SK-N-SH (cell line): Measurements from ENCODE around the gene CAPSL. TPM values are rescaled to one million over a fixed set of nuclear protein-coding genes. Genes with fewer than 3 reads are reported as not detected.

ENCODE experiments used
- CTCF ChIA-PET: fragments of 300-600, 350-600 bp; formaldehyde crosslinking; extraction: SDS; loops from one replicate; lab custom pipeline; 2021; lab: Yijun Ruan, JAX
- POLR2A ChIA-PET: fragments of 350-600 bp; sonication (Branson Sonifier 250); formaldehyde crosslinking; extraction: SDS; loops from one replicate; lab custom pipeline; 2020; ENCODE audit warnings: antibody characterized with exemption, inconsistent platforms; lab: Yijun Ruan, JAX
- DNase-seq: peaks from one replicate; pipeline ENCODE4 v3.0.0; 2012
- H2AFZ ChIP-seq: fragments of 200-600 bp; sonication (generic); 2 replicates; pipeline ENCODE4 v1.8.1; 2016; ENCODE audit warnings: antibody characterized with exemption, mild to moderate bottlenecking, low read depth
- H3F3A ChIP-seq: fragments of 200-600 bp; sonication (generic); replicated peaks from 2 replicates; pipeline ENCODE3; 2016; ENCODE audit warnings: antibody characterized with exemption, mild to moderate bottlenecking; ENCODE audit not compliant: insufficient read depth
- H3K27ac ChIP-seq, 2 experiments: fragments of 200-500 bp in 1 of 2; fragments of 200-600 bp in 1 of 2; sonication (Bioruptor generic) in 1 of 2; sonication (generic), shearing (Covaris generic) in 1 of 2; 2 replicates each; pipeline versions ENCODE4 v1.5.1 to v1.6.1; 2014 to 2016; ENCODE audit warnings: low read depth in 2 of 2, inconsistent platforms in 1 of 2, low read length in 1 of 2, mild to moderate bottlenecking in 1 of 2, mixed read lengths in 1 of 2
- H3K27me3 ChIP-seq: fragments of 200-600 bp; sonication (generic), shearing (Covaris generic); 2 replicates; pipeline ENCODE4 v1.6.1; 2016; ENCODE audit warnings: mixed run types; ENCODE audit not compliant: insufficient read depth
- H3K36me3 ChIP-seq, 2 experiments: fragments of 200-500 bp in 1 of 2; fragments of 200-600 bp in 1 of 2; sonication (Bioruptor generic) in 1 of 2; sonication (generic) in 1 of 2; replicated peaks in 1 of 2; 2 replicates each; pipeline versions ENCODE3 to v1.5.1; 2014 to 2016; ENCODE audit warnings: low read length in 1 of 2, mild to moderate bottlenecking in 1 of 2; ENCODE audit not compliant: insufficient read depth in 2 of 2, control insufficient read depth in 1 of 2
- H3K4me1 ChIP-seq, 2 experiments: fragments of 200-500 bp in 1 of 2; fragments of 200-600 bp in 1 of 2; sonication (Bioruptor generic) in 1 of 2; sonication (generic), shearing (Covaris generic) in 1 of 2; 2 replicates each; pipeline versions ENCODE4 v1.5.1 to v1.6.1; 2014 to 2016; ENCODE audit warnings: low read depth in 1 of 2, low read length in 1 of 2, mixed run types in 1 of 2; ENCODE audit not compliant: insufficient read depth in 2 of 2, control insufficient read depth in 1 of 2
- H3K4me2 ChIP-seq: fragments of 200-600 bp; sonication (generic), shearing (Covaris generic); 2 replicates; pipeline ENCODE4 v1.6.1; 2017; ENCODE audit warnings: mixed run types
- H3K4me3 ChIP-seq, 2 experiments: fragments of 200-500 bp in 1 of 2; fragments of 200-600 bp in 1 of 2; sonication (Bioruptor generic) in 1 of 2; sonication (generic), shearing (Covaris generic) in 1 of 2; 2 replicates each; pipeline versions ENCODE4 v1.5.1 to v1.8.1; 2014 to 2016; ENCODE audit warnings: low read depth in 2 of 2, inconsistent platforms in 1 of 2, low read length in 1 of 2, mild to moderate bottlenecking in 1 of 2, mixed read lengths in 1 of 2, moderate library complexity in 1 of 2
- H3K79me2 ChIP-seq: fragments of 200-600 bp; sonication (generic); 2 replicates; pipeline ENCODE4 v1.8.1; 2017; ENCODE audit warnings: mild to moderate bottlenecking; ENCODE audit not compliant: insufficient read depth
- H3K9ac ChIP-seq: fragments of 200-600 bp; sonication (generic); 2 replicates; pipeline ENCODE4 v1.6.1; 2017; ENCODE audit warnings: mixed run types
- H3K9me2 ChIP-seq: fragments of 200-600 bp; sonication (generic); 2 replicates; pipeline ENCODE4 v1.6.1; 2017; ENCODE audit warnings: mixed run types
- H3K9me3 ChIP-seq: fragments of 200-600 bp; sonication (generic); 2 replicates; pipeline ENCODE4 v1.6.1; 2017; ENCODE audit warnings: mixed run types, mild to moderate bottlenecking, moderate library complexity
- H4K20me1 ChIP-seq: fragments of 200-600 bp; sonication (generic); 2 replicates; pipeline ENCODE4 v1.6.1; 2017; ENCODE audit warnings: mild to moderate bottlenecking, mixed run types; ENCODE audit not compliant: insufficient read depth
- ELF1 ChIP-seq: IDR thresholded peaks from 2 replicates; pipeline ENCODE4 v1.4.0; 2012
- FOXJ3 ChIP-seq: sonication (generic); formaldehyde crosslinking; IDR thresholded peaks from 2 replicates; pipeline ENCODE4 v1.5.1; 2020; ENCODE audit warnings: mild to moderate bottlenecking, missing genetic modification reagents
- GATA2 ChIP-seq: sonication (generic); formaldehyde crosslinking; IDR thresholded peaks from 2 replicates; pipeline ENCODE4 v1.5.0; 2020; ENCODE audit warnings: mild to moderate bottlenecking, missing genetic modification reagents
- JUND ChIP-seq: IDR thresholded peaks from 2 replicates; pipeline ENCODE4 v1.4.0; 2012
- MEF2A ChIP-seq: IDR thresholded peaks from 2 replicates; pipeline ENCODE4 v1.4.0; 2012; ENCODE audit warnings: low read depth, borderline replicate concordance
- RAD21 ChIP-seq: IDR thresholded peaks from 2 replicates; pipeline ENCODE4 v1.6.1; 2012; ENCODE audit warnings: mild to moderate bottlenecking, low read length
- RCOR1 ChIP-seq: fragments of 150-350 bp; IDR thresholded peaks from 2 replicates; pipeline ENCODE4 v1.6.1; 2017; ENCODE audit warnings: antibody characterized with exemption, low read length
- RFX5 ChIP-seq: IDR thresholded peaks from 2 replicates; pipeline ENCODE4 v1.6.1; 2012; ENCODE audit warnings: mild to moderate bottlenecking, improper control_type of control experiment, low read length
- SMC3 ChIP-seq: IDR thresholded peaks from 2 replicates; pipeline ENCODE4 v1.6.1; 2012; ENCODE audit warnings: low read depth, low read length, improper control_type of control experiment
- WGBS: methylation state at CpG from one replicate; pipeline ENCODE4 v1.1.6; 2017; ENCODE audit warnings: low lambda C conversion rate; 5-methylcytosine and 5-hydroxymethylcytosine counted together
- polyA plus RNA-seq, 3 experiments: library from polyadenylated mRNA; depleted of rRNA; stranded (reverse); fragments of >200 nt; gene quantifications; 2 replicates each; pipeline ENCODE4 v1.2.3, GENCODE V29; 2012
- TF ChIP-seq, protein P1 (sequence below): IDR thresholded peaks from 2 replicates; pipeline ENCODE4 v1.4.0; 2012; ENCODE audit warnings: low read depth, borderline replicate concordance
- TF ChIP-seq, protein P2 (sequence below): IDR thresholded peaks from 2 replicates; pipeline ENCODE4 v1.6.1; 2012; ENCODE audit warnings: mild to moderate bottlenecking, low read depth, low read length, moderate library complexity
- TF ChIP-seq, protein P3 (sequence below): fragments of 150-350 bp; IDR thresholded peaks from 2 replicates; pipeline ENCODE4 v1.6.1; 2016; ENCODE audit warnings: mild to moderate bottlenecking, low read depth, low read length
- TF ChIP-seq, protein P4 (sequence below): IDR thresholded peaks from 2 replicates; pipeline ENCODE4; 2012
- TF ChIP-seq, protein P5 (sequence below): fragments of 150-350 bp; IDR thresholded peaks from 2 replicates; pipeline ENCODE4 v1.6.1; 2017; ENCODE audit warnings: antibody characterized with exemption, low read length, low read depth, borderline replicate concordance

Gene CAPSL
- polyA plus RNA-seq, 1 of the 3 experiments (the other 2 are of a cell fraction): 0.23 TPM

DNA sequence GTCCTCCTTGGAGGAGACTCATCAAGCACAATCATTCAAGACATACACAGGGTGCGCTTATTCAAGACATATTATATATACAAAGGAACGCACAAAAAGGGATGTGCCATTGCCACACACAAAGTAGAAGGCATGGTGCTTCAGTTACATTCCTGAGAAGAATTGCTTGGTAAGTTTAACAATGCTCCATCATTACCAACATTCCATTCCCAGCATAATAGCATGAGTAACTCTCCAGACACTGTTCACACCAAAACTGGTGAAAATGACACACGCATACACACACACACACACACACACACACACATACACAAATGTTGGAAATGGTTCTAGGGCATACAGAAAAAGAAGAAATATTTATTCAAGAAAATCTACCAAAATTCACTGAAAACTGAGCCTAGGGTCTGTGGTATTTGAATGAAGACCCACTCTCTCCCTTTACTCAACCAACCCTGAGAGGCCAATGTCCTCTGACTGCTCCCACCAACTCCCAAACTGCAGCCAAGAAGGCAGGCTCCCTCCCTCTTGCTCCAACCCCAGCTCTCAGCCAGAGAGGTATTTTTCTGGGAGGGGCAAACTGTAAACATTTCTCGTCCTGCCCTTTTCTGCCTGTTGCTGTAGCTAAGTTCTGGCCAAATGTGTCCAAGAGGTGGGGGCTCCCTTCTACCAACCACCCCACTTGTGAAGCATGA lies 32.9 kb upstream of the CAPSL start:
- H3K4me3 ChIP-seq: no peak overlapping the region
- CTCF ChIA-PET: no interaction called here
- no peak overlapping the region for H3K27ac ChIP-seq
- no peak overlapping the region for H2AFZ ChIP-seq
- H3K4me1 ChIP-seq: no peaks in the 10 kb centered on the region
- H3F3A ChIP-seq: no peaks in the 10 kb centered on the region
- POLR2A ChIA-PET: no interaction called here
- H3K27me3 ChIP-seq: no peaks in the 10 kb centered on the region
- no peaks in the 10 kb centered on the region for H3K79me2 ChIP-seq
- no peaks in the 10 kb centered on the region for H3K9me2 ChIP-seq
- DNase-seq: no peak
- H3K9ac ChIP-seq: no peak overlapping the region
- no peaks in the 10 kb centered on the region for H3K36me3 ChIP-seq
- H3K9me3 ChIP-seq: no peaks in the 10 kb centered on the region
- H4K20me1 ChIP-seq: no peaks in the 10 kb centered on the region
- 48% methylated on average over 4 of the region's 4 CpGs for WGBS
- H3K4me2 ChIP-seq: no peak overlapping the region
- TF ChIP-seq MEF2A (no peak), RCOR1 (no peak), RFX5 (no peak), FOXJ3 (no peak), JUND (no peak), GATA2 (CRISPR knock-in tag) (no peak), SMC3 (no peak), RAD21 (no peak), ELF1 (no peak)
- TF ChIP-seq, protein P1, sequence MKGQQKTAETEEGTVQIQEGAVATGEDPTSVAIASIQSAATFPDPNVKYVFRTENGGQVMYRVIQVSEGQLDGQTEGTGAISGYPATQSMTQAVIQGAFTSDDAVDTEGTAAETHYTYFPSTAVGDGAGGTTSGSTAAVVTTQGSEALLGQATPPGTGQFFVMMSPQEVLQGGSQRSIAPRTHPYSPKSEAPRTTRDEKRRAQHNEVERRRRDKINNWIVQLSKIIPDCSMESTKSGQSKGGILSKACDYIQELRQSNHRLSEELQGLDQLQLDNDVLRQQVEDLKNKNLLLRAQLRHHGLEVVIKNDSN: no peak
- TF ChIP-seq, protein P2, sequence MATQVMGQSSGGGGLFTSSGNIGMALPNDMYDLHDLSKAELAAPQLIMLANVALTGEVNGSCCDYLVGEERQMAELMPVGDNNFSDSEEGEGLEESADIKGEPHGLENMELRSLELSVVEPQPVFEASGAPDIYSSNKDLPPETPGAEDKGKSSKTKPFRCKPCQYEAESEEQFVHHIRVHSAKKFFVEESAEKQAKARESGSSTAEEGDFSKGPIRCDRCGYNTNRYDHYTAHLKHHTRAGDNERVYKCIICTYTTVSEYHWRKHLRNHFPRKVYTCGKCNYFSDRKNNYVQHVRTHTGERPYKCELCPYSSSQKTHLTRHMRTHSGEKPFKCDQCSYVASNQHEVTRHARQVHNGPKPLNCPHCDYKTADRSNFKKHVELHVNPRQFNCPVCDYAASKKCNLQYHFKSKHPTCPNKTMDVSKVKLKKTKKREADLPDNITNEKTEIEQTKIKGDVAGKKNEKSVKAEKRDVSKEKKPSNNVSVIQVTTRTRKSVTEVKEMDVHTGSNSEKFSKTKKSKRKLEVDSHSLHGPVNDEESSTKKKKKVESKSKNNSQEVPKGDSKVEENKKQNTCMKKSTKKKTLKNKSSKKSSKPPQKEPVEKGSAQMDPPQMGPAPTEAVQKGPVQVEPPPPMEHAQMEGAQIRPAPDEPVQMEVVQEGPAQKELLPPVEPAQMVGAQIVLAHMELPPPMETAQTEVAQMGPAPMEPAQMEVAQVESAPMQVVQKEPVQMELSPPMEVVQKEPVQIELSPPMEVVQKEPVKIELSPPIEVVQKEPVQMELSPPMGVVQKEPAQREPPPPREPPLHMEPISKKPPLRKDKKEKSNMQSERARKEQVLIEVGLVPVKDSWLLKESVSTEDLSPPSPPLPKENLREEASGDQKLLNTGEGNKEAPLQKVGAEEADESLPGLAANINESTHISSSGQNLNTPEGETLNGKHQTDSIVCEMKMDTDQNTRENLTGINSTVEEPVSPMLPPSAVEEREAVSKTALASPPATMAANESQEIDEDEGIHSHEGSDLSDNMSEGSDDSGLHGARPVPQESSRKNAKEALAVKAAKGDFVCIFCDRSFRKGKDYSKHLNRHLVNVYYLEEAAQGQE: no peak
- TF ChIP-seq, protein P3, sequence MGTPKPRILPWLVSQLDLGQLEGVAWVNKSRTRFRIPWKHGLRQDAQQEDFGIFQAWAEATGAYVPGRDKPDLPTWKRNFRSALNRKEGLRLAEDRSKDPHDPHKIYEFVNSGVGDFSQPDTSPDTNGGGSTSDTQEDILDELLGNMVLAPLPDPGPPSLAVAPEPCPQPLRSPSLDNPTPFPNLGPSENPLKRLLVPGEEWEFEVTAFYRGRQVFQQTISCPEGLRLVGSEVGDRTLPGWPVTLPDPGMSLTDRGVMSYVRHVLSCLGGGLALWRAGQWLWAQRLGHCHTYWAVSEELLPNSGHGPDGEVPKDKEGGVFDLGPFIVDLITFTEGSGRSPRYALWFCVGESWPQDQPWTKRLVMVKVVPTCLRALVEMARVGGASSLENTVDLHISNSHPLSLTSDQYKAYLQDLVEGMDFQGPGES: no peak
- TF ChIP-seq, protein P4, sequence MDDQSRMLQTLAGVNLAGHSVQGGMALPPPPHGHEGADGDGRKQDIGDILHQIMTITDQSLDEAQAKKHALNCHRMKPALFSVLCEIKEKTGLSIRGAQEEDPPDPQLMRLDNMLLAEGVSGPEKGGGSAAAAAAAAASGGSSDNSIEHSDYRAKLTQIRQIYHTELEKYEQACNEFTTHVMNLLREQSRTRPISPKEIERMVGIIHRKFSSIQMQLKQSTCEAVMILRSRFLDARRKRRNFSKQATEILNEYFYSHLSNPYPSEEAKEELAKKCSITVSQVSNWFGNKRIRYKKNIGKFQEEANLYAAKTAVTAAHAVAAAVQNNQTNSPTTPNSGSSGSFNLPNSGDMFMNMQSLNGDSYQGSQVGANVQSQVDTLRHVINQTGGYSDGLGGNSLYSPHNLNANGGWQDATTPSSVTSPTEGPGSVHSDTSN: no peak
- TF ChIP-seq, protein P5, sequence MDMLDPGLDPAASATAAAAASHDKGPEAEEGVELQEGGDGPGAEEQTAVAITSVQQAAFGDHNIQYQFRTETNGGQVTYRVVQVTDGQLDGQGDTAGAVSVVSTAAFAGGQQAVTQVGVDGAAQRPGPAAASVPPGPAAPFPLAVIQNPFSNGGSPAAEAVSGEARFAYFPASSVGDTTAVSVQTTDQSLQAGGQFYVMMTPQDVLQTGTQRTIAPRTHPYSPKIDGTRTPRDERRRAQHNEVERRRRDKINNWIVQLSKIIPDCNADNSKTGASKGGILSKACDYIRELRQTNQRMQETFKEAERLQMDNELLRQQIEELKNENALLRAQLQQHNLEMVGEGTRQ: no peak
- TF ChIP-seq, all 33 proteins: peak for 0
